Heart left ventricle (tissue), 16 donors: ENCODE measurements around the gene ADGRF3. TPM values are rescaled to one million over a fixed set of nuclear protein-coding genes. Genes with fewer than 3 reads are reported as not detected.
"Not testable (repeated sequence)": the region's sequence is repeated elsewhere in the genome, so short reads cannot be mapped to it uniquely, and the experiment has no call there.

ENCODE experiments used
- ATAC-seq, 4 donors: fragments of 200-7000 bp; cut with Tn5 transposase; one replicate each; pipeline ENCODE4 v1.9.1; 2020 to 2022; ENCODE audit warnings: moderate library complexity in 4 of 4, mild to moderate bottlenecking in 3 of 4, moderate number of reproducible peaks in 1 of 4
- DNase-seq, 5 donors: peaks; one replicate each; pipeline ENCODE4 v3.0.0-alpha.2; 2020
- H3K27ac ChIP-seq, 12 donors: fragments of 200-600 bp; sonication (generic) in 4 of 12; one replicate each; pipeline versions ENCODE4 v1.5.0 to v1.8.0; 2016 to 2022; ENCODE audit warnings: mild to moderate bottlenecking in 2 of 12
- H3K27me3 ChIP-seq, 9 donors: fragments of 200-600 bp; sonication (generic) in 2 of 9; one replicate each; pipeline versions ENCODE4 v1.5.1 to v1.8.0; 2016 to 2022; ENCODE audit warnings: mild to moderate bottlenecking in 3 of 9
- H3K36me3 ChIP-seq, 9 donors: fragments of 200-600 bp; sonication (generic) in 2 of 9; one replicate each; pipeline versions ENCODE4 v1.5.0 to v1.8.0; 2018 to 2022; ENCODE audit warnings: mild to moderate bottlenecking in 2 of 9
- H3K4me1 ChIP-seq, 12 donors: fragments of 200-600 bp; sonication (generic) in 4 of 12; one replicate each; pipeline versions ENCODE4 v1.5.0 to v1.8.0; 2016 to 2022; ENCODE audit warnings: mild to moderate bottlenecking in 3 of 12
- H3K4me3 ChIP-seq, 12 donors: fragments of 200-600 bp; sonication (generic) in 4 of 12; one replicate each; pipeline versions ENCODE4 v1.5.0 to v1.8.0; 2017 to 2022; ENCODE audit warnings: mild to moderate bottlenecking in 9 of 12, moderate library complexity in 4 of 12
- H3K9me3 ChIP-seq, 12 donors: fragments of 200-600 bp; sonication (generic) in 4 of 12; one replicate each; pipeline versions ENCODE4 v1.5.0 to v1.8.0; 2016 to 2022; ENCODE audit warnings: mild to moderate bottlenecking in 1 of 12
- POLR2A ChIP-seq, 2 donors: fragments of 450-650 bp; IDR thresholded peaks; one replicate each; pipeline ENCODE4 v1.6.1; 2017; ENCODE audit warnings: antibody characterized with exemption in 2 of 2, mild to moderate bottlenecking in 2 of 2, moderate library complexity in 2 of 2
- WGBS, 4 donors: extraction: QIAGEN DNeasy Blood & Tissue Kit in 2 of 4; methylation state at CpG; one replicate each; pipeline versions ENCODE4 v1.1.5 to v1.1.7; 2013 to 2018; 5-methylcytosine and 5-hydroxymethylcytosine counted together
- intact Hi-C, 10 donors: fragments of 100-400 bp; cut with DNase I; formaldehyde crosslinking; loops; one replicate each; pipeline versions ENCODE4 v1.11.1 to v1.14.2; 2022
- polyA plus RNA-seq, 2 donors: library from polyadenylated mRNA; stranded (reverse); fragments of 200-250 nt; gene quantifications; one replicate each; pipeline ENCODE4 v1.2.3, GENCODE V29; 2013
- total RNA-seq, 9 donors: library from RNA; depleted of rRNA in 2 of 9; stranded (reverse); fragments of >200 nt in 2 of 9; fragmentation: NEBNext Ultra II Directional in 3 of 9; extraction: Animal tissue kit (Norgen Biotek cat#: 25700) in 3 of 9; gene quantifications; one replicate each; pipeline versions ENCODE4 v1.1.0 to v1.2.4, GENCODE V29; 2016 to 2023
- TF ChIP-seq, protein P1 (sequence below), 12 donors: fragments of 200-600 bp; sonication (generic) in 4 of 12; IDR thresholded peaks; one replicate each; pipeline versions ENCODE4 v1.5.0 to v1.8.0; 2018 to 2022; ENCODE audit warnings: antibody characterized with exemption in 12 of 12, mild to moderate bottlenecking in 5 of 12
- donor health status: ischemic (EF 13 %, LVEDD 7.1; RV severe dilation, severe dysfunction).
- donor health status: healthy with polysubstance abuse.
- donor health status: DM: no; HTN: yes; CAD: no.
- donor health status: DM: no; HTN: no; CAD: no.
- donor health status: ischemic (EF 25% LVEDD 6.9; RV normal size, moderate dysfunction).
- donor health status: ischemic (EF 25% LVEDD 5.7; RV mildly dilated, moderate dysfunction).
- donor health status: healthy.
- donor health status: DM: yes; HTN: yes; CAD: no.
- donor health status: ischemic (EF 35%, LVEDD 5.7; RV mildly dilated, moderate dysfunction).
- donor health status: nonischemic (EF 11% LVEDD 7.7; RV severe dilation, severe dysfunction).
- donor health status: DM: yes; HTN: yes; CAD: no.
- donor health status: PGD.
- donor health status: ischemic (EF 29% LVEDD 5.4; RV normal size, mild dysfunction).
- donor health status: nonischemic (EF 23%, LVEDD 6.1; RV moderate dilation, normal function).

ADGRF3 gene
- total and polyA plus RNA-seq, 11 donors, result 0.08 to 0.69 (median 0.13) TPM; not detected in 8

DNA sequence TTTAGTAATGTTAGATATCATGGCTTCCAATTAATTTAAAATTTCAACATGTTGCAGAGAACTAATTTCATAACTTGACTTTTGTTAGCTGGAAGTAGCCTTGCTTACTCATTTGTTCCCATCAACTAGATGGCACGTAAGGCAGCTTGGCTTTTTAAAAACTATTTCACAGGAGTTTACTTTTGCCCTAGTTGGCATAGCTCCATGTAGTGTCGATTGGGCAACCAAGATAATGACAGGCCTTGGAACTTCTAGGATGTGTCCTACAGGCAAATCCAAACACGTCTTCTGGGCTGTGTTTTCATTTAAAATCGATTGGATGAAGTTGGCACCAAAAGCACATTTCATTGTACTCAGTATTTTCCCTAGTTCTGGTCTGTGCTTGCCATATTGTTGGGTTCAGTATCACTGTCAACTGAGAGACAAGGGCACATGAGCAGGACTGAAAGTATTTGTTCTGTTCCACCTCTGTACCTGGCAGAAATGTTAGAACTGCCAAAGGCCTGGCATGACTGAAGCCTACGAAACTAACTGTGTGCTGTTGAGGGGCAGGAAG, 72.5 kb downstream of the ADGRF3 start:
- Histone ChIP-seq H3K9me3 (no peaks in the 10 kb centered on the region), H3K27me3 (no peaks in the 10 kb centered on the region), H3K27ac (peak overlapping the region; percentile 55 to 90 (median 77)), H3K36me3 (peaks cover 2 to 74% (median 53%) of the 10 kb centered on the region in 9 donors), H3K4me1 (peaks cover 0 to 59% (median 26%) of the 10 kb centered on the region in 12 donors), H3K4me3 (no peak overlapping the region)
- no peak for TF ChIP-seq POLR2A (IDR thresholded peaks at IDR 0.05)
- TF ChIP-seq, protein P1, sequence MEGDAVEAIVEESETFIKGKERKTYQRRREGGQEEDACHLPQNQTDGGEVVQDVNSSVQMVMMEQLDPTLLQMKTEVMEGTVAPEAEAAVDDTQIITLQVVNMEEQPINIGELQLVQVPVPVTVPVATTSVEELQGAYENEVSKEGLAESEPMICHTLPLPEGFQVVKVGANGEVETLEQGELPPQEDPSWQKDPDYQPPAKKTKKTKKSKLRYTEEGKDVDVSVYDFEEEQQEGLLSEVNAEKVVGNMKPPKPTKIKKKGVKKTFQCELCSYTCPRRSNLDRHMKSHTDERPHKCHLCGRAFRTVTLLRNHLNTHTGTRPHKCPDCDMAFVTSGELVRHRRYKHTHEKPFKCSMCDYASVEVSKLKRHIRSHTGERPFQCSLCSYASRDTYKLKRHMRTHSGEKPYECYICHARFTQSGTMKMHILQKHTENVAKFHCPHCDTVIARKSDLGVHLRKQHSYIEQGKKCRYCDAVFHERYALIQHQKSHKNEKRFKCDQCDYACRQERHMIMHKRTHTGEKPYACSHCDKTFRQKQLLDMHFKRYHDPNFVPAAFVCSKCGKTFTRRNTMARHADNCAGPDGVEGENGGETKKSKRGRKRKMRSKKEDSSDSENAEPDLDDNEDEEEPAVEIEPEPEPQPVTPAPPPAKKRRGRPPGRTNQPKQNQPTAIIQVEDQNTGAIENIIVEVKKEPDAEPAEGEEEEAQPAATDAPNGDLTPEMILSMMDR (IDR thresholded peaks at IDR 0.05), result no peak
- ATAC-seq, result peak; percentile 91 to 94 (median 92)
- intact Hi-C loops, result loop anchor here in 4 of 10 donors (1.0 to 5.0 kb wide), 4 partner anchors 29 to 37 kb away; partner anchors contain the start of genes HADHA (in 1 of the 4) and HADHB (in 1 of the 4)
- DNase-seq, result peak in 4 of 5 donors; percentile 29 to 57 (median 38)
- WGBS, 4 donors, result 9 to 17% (median 14%) methylated on average over 5 of the region's 5 CpGs

DNA sequence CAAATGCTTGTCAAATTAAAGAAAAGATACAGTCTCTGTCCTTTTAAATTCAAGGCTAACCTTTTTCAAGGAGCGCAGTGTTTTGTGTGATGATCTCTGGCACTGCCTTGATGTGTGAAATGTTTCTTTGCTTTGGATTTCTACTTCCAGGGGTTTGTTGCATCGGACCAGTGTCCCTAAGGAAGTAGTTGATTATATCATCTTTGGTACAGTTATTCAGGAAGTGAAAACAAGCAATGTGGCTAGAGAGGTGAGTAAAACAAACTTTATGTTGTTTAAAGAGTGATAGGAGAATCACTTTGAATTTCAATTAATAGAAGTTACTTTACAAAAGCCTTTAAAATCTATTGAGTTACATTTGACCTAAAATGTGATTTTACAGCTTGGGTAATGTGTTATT, 73.1 kb downstream of the ADGRF3 start:
- Histone ChIP-seq H3K4me3 (no peak overlapping the region), H3K4me1 (peaks cover 0 to 66% (median 26%) of the 10 kb centered on the region in 12 donors), H3K27ac (peak overlapping the region; percentile 55 to 90 (median 77)), H3K27me3 (no peaks in the 10 kb centered on the region), H3K9me3 (no peaks in the 10 kb centered on the region), H3K36me3 (peaks cover 2 to 68% (median 47%) of the 10 kb centered on the region in 9 donors)
- TF ChIP-seq POLR2A (IDR thresholded peaks at IDR 0.05), result no peak
- TF ChIP-seq, protein P1 (IDR thresholded peaks at IDR 0.05), result no peak
- WGBS, 4 donors, result 36 to 62% (median 49%) methylated on average over 2 of the region's 2 CpGs
- intact Hi-C loops, result loop anchor here in 3 of 10 donors (2.0 to 5.0 kb wide), 3 partner anchors 17 to 36 kb away; partner anchors contain the start of genes HADHA (in 1 of the 3) and HADHB (in 1 of the 3)
- ATAC-seq (no peak), DNase-seq (no peak)

DNA sequence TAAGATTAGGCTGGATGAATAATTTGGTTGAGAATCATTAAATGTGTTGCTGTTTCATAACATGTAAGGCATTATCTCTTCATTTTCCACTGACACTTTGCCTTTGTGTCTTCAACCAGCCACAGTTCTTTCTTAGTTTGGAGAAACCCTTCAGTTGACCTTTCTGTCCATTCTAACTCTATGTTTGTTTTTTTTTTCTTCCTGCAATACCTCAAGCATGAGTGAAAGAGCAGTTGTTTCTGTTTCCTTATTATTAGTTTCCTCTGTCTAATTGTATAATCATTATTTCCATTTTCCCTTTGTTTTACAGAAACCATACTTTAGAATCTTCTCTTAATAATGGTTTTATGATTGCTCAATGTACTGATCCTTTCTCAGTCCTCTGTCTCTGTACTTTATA, 76.2 kb downstream of the ADGRF3 start:
- Histone ChIP-seq H3K27me3 (no peaks in the 10 kb centered on the region), H3K4me3 (no peak overlapping the region), H3K9me3 (no peaks in the 10 kb centered on the region), H3K4me1 (peaks cover 0 to 70% (median 24%) of the 10 kb centered on the region in 12 donors), H3K36me3 (peaks cover 0 to 54% (median 20%) of the 10 kb centered on the region in 9 donors), H3K27ac (peak overlapping the region in 4 of 12 donors; percentile 6 to 77 (median 70))
- DNase-seq (no peak), ATAC-seq (no peak)
- intact Hi-C loops, result loop anchor here in 1 of 10 donors (5.0 kb wide), 1 partner anchor 33 kb away; no protein-coding TSS in a partner anchor
- TF ChIP-seq POLR2A (IDR thresholded peaks at IDR 0.05), result no peak
- TF ChIP-seq, protein P1 (IDR thresholded peaks at IDR 0.05), result no peak

DNA sequence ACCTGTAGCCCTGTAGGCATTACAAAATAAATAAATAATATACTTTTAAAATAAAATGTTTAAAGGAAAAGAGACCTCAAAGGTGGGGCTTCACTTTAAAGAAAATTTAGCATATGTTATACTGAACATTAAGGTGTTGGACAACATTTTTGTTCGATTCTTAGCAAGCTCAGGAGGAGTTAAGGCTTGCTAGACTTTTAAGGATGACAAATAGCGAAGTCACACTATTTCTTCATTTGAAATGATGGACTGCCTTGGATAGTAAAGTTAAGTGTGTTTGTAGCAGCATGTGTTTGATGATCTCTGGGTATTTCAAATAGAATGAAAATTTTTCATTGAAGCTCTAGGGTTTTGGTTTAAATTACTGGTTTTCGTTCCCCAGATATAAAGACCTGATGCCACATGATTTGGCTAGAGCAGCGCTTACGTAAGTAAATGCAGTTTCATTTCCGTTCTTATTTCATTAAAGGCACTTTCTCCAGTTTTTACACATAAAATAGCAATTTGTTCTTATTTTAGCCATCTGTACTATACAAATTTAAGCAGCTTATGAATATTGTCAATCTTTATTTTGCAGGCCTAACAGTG, 76.9 kb downstream of the ADGRF3 start:
- TF ChIP-seq, protein P1 (IDR thresholded peaks at IDR 0.05), result no peak
- no peak for TF ChIP-seq POLR2A (IDR thresholded peaks at IDR 0.05)
- ATAC-seq, result no peak
- DNase-seq, result no peak
- Histone ChIP-seq H3K9me3 (no peaks in the 10 kb centered on the region), H3K4me3 (no peak overlapping the region), H3K4me1 (peaks cover 0 to 63% (median 19%) of the 10 kb centered on the region in 12 donors), H3K27me3 (no peaks in the 10 kb centered on the region), H3K36me3 (peaks cover 0 to 55% (median 17%) of the 10 kb centered on the region in 9 donors), H3K27ac (peak overlapping the region in 5 of 12 donors; percentile 27 to 77 (median 66))
- WGBS, 4 donors, result 86 to 93% (median 89%) methylated on average over 6 of the region's 6 CpGs
- intact Hi-C loops, result loop anchor here in 1 of 10 donors (5.0 kb wide), 1 partner anchor 32 kb away; no protein-coding TSS in a partner anchor

DNA sequence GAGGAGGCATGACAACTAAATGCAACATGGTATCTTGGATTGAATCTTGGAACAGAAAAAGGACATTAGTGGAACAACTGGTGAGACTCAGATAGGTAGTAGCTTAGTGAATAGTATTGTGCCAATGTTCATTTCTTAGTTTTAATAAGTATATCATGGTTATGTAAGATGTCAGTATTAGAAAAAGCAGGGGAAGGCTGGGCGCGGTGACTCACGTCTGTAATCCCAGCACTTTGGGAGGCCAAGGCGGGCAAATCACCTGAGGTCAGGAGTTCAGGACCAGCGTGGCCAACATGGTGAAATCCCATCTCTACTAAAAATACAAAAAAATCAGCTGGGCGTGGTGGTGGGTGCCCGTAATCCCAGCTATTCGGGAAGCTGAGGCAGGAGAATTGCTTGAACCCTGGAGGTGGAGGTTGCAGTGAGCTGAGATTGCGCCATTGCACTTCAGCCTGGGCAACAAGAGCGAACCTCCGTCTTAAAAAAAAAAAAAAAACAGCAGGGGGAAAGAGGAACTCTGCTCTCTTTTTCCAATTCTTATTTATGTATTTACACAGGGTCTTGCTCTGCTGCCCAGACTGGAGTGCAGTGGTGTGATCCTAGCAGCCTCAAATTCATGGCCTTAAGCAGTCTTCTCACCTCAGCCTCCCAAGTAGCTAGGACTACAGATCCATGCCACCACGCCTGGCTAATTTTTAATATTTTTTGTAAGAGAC, 77.8 kb downstream of the ADGRF3 start:
- H3K27me3 ChIP-seq, H3K4me3 ChIP-seq, intact Hi-C loops, H3K9me3 ChIP-seq, DNase-seq: not testable (repeated sequence)
- 87 to 92% (median 88%) methylated on average over 12 of the region's 12 CpGs for WGBS, 4 donors
- ATAC-seq, result peak in 1 of 4 donors; percentile 4
- Histone ChIP-seq H3K27ac (peak overlapping the region in 10 of 12 donors; percentile 17 to 77 (median 33)), H3K36me3 (peaks cover 0 to 60% (median 25%) of the 10 kb centered on the region in 9 donors), H3K4me1 (peaks cover 0 to 54% (median 12%) of the 10 kb centered on the region in 12 donors)
